GM18867 (cell line): ENCODE measurements around the gene BNIP3.

Source experiments
- ATAC-seq: cut with Tn5 transposase; IDR thresholded peaks from one replicate; pipeline ENCODE4 v1.9.1; 2021; ENCODE audit warnings: mild to moderate bottlenecking, moderate library complexity; ENCODE audit not compliant: unreplicated experiment

BNIP3 gene, protein sequence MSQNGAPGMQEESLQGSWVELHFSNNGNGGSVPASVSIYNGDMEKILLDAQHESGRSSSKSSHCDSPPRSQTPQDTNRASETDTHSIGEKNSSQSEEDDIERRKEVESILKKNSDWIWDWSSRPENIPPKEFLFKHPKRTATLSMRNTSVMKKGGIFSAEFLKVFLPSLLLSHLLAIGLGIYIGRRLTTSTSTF

DNA sequence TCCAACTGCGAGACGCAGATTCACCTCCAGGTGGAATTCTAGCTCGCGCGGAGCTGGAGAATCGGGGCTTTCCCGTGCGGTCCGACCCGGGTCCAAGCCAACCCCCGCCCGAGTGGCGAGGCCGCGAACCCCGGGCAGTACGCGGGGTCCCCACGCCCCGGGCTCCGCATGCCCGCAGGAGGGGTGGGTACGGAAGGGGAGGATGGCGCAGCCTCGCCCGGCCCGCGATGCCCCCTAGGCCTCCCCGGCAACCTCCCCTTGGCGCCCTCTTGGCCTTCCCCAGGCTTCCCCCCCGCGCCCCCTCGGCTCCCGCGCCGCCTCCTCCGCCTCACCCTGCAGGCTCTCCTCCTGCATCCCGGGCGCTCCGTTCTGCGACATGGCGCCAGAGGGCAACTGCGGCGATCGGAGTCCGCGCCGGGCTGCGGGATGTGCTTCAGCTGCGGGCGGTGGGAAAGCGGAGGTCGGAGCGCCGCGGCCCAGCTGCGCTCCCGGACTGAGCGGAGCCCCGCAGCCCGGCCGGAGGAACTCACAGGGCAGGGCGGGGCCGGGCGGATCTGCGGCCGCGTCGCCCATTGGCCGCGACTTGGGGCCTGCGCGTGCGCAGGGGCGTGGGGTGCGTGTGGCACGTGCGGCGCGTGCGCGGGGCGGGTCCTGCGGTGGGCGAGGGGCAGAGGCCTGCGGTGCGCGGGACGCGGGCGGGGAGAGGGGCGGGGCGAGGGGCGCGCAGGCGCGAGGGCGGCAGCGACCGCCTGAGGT is at the start of gene BNIP3:
Gene BNIP3 (minus strand): TSS at position 495 of the 756 bp plus-strand sequence. CDS start 117 bp downstream, at position 378.
- peak; percentile 91 for ATAC-seq

DNA sequence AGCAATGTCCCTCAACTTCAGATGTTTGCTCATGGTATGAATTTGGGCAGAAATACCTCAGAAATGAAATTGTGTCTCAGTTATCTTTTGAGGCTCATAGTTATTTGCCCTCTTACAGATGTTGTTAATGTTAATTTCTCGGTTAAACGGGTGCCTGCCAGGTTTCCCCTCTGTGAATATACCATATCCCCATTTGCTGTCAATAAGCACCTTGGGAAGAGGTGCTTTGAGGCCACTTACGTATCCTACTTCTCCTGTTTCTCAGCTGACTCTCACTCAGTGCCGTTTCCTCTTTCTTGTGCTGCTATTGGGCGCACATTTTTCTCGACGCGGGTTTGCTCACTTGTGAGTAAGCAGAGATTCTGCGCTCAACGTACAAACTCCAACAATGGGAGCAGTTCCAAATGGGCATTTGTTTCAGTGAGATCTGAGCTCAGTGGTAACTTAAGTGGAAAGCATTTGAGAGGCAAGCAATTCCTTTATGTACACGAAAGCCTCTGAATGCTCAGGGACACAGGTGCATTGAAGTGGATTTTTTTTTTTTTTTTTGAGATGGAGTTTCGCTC is 49.3 kb upstream of the BNIP3 start:
- no peak for ATAC-seq

GRCh38 chr10:132028706-132029105 is 47.0 kb upstream of the BNIP3 start:
- no peak for ATAC-seq

GRCh38 chr10:132027423-132027983 is 45.8 kb upstream of the BNIP3 start:
- ATAC-seq = no peak

DNA sequence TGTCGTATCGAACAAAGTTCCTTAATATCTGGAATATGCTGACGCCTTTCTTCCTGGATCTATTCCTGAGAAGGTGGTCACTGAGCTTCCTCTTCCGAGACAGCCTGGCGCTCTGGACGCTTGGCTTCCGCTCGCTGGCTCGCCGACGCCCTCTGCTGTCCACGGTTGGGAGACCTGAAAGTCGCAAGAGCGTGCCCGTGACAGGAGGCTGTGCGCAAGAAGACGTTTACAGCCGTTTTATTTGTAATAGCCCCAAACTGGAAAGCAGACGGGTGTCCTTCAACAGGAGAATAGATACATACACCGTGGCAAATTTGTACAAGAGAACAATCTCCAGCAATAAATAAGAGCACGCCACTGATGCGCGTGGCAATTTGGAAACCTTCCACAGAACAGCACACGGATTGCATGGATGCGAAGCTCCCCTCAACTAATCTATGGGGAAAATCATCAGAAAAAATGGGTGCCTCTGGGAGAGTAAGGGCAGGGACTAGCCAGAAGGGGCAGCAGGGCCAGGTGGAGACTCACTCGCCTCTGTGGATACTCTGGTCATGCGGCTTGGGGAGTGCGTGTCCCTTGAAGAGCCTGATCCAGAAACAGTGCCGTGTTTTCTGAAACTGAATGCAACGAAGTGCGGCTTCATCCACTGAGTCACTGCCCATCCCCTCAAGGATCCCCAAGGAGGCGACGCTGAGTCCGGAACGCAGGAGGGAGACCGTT is 41.5 kb upstream of the BNIP3 start:
- ATAC-seq = peak; percentile 71

GRCh38 chr10:132022241-132022640 is 40.5 kb upstream of the BNIP3 start:
- ATAC-seq = no peak

DNA sequence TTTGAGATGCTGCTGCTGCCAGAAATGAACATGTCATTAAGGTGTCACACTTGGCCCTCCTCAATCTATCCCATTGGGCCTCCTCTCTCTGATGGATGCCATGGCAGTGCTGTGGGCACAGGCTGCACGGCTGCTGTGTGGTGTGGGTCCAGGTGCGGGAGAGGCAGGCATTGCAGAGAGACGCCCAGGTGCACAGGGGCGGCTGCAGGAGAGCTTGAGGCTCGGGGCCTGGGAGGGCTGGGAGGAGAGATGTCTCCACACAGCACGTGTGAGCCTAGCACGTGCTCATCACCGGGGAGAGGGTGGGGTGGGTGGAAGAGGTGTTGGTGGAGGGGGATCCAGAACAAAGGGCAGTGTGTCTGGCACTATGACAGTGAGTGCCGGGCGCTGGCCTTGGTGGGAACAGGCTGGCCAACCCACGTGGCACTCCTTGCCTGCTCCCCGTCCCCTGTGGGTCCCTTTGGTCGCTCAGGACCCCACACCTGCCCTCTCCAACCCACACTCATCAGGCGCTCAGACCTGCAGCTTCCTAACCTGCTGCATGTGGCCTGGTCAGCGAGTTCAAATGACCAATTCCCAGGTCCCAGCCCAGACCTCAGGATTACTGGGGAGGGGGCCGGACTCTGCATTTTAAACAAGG is 39.9 kb upstream of the BNIP3 start:
- no peak for ATAC-seq

- no peak for ATAC-seq
Measured at GRCh38 chr10:132021046-132021445, 39.3 kb upstream of the BNIP3 start.

DNA sequence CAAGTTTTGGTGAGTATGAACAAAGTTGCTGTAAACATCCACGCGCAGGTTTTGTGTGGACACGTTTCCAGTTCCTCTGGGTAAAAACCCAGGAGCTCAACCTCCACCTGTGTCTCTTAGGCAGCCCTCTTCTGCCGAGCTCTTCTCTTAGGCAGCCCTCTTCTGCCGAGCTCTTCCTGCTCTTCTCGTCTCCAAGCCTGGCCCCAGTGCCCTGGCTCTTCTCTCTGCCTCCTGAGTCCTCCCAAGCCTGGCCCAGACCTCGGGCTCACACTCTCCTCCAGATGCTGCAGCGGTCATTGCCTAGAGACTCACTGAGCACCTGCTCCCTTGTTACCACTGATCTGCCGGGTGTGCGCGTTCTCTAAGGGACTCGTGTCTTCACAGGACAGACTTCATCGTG is 38.7 kb upstream of the BNIP3 start:
- ATAC-seq = no peak

DNA sequence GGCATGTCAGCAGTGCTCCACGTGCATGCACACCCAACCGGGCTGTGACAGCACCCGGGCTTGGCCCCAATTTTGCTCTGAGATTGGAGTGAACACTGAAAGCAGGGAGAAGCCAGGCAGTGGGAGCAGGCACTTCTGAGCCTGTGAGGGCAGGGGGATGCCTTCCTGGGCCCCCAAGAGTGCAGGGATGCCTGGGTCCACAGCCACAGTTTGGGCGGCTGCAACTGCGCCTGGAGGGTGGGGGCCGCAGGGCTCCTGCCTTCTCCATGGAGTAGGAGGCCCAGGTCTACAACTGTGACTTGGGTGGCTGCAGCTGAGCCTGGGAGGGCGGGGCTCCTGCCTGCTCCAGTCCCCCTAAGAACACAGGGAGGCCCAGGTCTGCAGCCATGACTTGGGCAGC is 37.6 kb upstream of the BNIP3 start:
- no peak for ATAC-seq

GRCh38 chr10:132018446-132018845 is 36.7 kb upstream of the BNIP3 start:
- no peak for ATAC-seq

- no peak for ATAC-seq
Measured at GRCh38 chr10:132016514-132016913, 34.8 kb upstream of the BNIP3 start.

GRCh38 chr10:132011445-132011844 is 29.7 kb upstream of the BNIP3 start:
- no peak for ATAC-seq

GRCh38 chr10:132011024-132011423 is 29.3 kb upstream of the BNIP3 start:
- no peak for ATAC-seq

- ATAC-seq = no peak
Measured at GRCh38 chr10:132010483-132010882, 28.8 kb upstream of the BNIP3 start.

DNA sequence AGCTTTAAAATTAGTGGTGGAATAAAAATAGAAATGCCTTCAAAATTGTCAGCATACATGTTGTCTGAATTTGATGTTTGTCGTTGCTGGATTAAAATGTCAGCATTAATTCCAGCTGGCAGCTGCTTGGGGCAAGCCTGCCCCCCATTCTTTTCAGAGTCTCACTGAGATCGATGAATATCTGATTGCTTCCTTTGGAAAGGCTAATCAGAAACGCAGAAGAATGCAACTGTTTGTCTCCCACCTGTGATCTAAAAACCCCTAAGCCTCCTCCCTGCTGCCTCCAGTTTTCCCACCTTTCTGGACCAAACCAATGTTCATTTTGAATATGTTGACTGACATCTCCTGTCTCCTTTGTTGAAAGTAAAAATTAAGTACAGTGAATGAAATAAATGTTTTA is 27.9 kb upstream of the BNIP3 start:
- ATAC-seq = no peak

DNA sequence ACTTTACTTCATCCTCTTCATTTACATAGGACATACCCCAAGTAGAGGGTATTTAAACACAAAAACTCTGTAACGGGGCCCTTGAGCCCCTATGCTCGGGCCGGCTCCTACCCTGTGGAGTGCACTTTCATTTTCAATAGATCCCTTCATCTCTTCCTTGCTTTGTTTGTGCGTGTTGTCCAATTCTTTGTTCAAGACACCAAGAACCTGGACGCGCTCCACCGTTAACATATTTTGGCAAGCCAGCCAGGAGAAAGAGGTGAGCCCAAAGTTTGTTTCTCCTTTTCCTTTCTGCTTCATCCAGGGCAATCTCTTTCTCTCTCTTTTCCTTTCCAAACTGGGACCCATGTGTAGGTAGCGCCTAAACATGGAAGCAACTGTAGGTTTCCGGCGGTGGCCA is 26.0 kb upstream of the BNIP3 start:
- no peak for ATAC-seq

DNA sequence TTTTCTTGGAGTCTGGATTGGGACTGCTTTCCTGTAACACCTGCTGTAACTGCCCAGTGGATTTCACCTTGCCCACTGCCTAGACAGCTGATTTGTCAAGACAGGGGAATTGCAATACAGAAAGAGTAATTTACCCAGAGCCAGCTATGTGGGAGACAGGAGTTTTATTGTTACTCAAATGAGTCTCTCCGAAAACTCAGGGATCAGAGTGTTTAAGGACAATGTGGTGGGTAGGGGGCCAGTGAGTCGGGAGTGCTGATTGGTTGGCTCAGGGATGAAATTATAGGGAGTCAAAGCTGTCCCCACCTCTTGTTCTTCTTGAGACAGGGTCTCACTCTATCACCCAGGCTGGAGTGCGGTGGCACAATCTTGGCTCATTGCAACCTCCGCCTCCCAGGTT is 25.2 kb upstream of the BNIP3 start:
- ATAC-seq = no peak

DNA sequence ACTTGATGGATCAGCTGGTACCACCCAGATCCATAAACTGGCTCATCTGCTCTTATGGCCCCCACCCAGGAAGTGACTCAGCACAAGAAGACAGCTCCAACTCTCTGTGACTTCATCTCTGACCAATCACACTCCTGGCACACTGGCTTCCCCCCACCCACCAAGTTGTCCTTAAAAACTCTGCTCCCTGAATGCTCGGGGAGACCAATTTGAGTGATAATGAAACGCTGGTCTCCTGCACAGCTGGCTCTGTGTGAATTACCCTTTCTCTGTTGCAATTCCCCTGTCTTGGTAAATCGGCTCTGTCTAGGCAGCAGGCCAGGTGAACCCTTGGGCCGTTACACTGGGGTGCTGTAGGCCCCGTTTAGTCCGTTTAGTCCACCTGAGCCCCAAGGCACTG is 23.4 kb upstream of the BNIP3 start:
- no peak for ATAC-seq

- ATAC-seq = no peak
Measured at GRCh38 chr10:132004052-132004451, 22.3 kb upstream of the BNIP3 start.
